ENCODE data around the gene HIKESHI.
"Not testable (repeated sequence)": the region's sequence is repeated elsewhere in the genome, so short reads cannot be mapped to it uniquely, and the experiment has no call there.

The HIKESHI gene

GRCh38 chr11:86294026-86294425, 8.0 kb upstream of the HIKESHI start:
- no peak for DNase-seq

DNA sequence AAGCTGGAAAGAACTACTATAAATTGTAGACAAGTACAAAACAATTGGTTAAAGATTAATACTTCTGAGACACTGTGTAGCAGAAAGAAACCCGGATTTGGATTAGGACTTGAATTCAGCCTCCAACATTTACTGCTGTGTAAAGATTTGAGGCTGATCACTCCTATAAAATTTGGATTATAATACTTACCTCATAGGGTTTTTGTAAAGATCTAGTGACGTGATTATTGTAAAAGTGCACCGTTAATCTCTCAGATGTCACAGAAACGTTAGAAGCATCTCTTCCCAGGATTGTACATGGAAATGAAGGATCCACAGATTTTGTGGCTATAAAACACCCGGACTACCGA, 323 bp upstream of the HIKESHI start:
- no peak for DNase-seq

- no peak for DNase-seq
Measured at GRCh38 chr11:86303257-86303656, 1.2 kb downstream of the HIKESHI start.

DNA sequence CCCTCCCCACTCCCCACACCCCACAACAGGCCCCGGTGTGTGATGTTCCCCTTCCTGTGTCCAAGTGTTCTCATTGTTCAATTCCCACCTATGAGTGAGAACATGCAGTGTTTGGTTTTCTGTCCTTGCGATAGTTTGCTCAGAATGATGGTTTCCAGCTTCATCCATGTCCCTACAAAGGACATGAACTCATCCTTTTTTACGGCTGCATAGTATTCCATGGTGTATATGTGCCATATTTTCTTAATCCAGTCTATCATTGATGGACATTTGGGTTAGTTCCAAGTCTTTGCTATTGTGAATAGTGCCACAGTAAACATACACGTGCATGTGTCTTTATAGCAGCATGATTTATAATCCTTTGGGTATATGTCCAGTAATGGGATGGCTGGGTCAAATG, 6.7 kb downstream of the HIKESHI start:
- not testable (repeated sequence) for DNase-seq

- no peak for DNase-seq
Measured at GRCh38 chr11:86313793-86314192, 11.8 kb downstream of the HIKESHI start.

- DNase-seq = no peak
Measured at GRCh38 chr11:86314636-86315035, 12.6 kb downstream of the HIKESHI start.

DNA sequence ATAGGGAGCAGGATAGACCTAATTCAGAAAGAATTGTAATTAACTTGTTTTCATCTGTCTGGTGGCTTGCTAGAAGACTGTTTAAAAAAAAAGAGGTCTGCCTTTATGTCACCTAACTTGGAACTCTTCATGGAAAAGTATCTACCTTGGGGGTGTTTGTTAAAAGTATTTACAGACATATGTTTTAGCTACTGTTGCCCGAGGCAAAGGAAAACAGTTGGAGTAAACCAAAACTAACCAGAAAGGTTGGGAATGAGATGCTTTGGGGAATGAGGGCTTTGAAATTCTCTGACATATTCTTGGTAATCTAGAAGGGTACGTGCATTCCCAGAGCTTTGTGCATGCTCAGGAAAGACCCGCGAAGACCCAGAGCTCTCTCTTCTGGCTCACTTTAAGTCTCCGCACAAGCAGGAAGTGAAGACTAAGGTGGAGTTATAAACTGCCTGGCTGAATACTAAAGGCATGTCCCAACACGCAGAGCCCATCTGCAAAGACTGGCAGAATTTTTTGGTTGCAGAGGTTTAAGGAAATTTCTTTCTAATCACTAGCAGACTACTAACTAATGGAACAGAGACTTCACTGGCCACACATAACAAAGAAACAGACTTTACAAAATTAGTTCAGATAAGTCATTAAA, 33.2 kb downstream of the HIKESHI start:
- no peak for DNase-seq

DNA sequence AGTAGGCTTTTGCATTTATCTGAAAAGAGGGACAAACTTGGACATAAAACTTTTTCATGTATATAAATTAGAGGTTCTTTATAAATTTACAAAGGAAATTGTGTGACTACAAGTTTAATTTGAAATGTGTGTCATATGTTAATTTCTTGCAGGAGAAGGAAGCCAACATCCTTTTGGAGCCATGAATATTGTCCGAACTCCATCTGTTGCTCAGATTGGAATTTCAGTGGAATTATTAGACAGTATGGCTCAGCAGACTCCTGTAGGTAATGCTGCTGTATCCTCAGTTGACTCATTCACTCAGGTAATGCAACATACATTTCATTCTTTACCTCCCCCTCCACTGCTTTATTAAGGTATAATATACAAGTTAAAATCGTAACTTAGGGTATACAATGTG, 35.2 kb downstream of the HIKESHI start:
- DNase-seq = no peak

DNA sequence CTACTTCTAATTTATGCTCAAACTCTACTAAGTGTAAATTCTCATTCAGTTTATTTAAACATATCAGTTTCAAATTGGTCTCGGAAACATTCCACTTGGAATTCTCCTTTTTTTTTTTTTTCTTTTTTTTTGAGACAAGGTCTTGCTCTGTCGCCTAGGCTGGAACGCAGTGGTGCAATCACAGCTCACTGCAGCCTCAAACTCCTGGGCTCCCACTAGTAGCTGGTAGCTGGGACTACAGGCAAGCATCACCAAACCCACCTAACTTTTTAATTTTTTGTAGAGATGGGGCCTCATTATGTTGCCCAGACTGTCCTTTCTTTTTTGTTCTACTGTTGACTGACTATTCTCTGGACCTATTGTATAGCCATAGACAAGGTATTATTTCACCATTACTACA, 39.3 kb downstream of the HIKESHI start:
- DNase-seq = no peak

DNA sequence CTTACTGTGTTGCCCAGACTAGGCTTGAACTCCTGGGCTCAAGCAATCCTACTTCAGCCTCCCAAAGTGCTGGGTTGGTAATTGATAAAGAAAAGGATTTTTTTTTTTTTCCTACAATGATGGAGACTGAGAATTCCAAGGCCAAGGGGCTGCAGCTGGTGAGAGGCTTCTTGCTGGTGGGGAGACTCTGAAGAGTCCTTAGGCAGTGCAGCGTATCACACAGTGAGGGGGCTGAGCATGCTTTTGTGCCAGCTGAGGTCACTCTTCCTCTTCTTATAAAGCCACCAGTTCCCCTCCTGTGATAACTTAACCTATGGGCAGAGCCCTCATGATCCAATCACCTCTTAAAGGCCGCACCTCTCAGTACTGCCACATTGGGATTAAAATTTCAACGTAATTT, 44.5 kb downstream of the HIKESHI start:
- no peak for DNase-seq

DNA sequence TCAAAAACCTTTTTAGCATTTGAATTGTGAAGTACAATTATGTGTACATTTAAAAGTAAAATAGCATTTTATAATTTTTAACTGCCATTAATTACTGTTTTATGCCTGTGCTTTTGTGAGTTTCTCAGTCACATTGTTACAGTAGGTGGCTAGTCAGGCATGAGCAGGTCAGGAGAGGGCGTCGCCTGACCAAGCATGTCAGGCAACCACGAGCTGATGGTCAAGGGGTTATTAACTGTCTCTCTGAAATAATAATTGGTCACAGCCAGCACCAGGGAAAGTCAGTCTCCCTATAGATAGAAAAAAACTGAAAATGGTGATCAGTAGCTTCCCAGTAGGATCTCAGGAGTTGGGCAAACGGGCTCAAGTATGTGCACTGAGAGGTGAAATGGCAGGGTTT, 53.2 kb downstream of the HIKESHI start:
- no peak for DNase-seq

DNA sequence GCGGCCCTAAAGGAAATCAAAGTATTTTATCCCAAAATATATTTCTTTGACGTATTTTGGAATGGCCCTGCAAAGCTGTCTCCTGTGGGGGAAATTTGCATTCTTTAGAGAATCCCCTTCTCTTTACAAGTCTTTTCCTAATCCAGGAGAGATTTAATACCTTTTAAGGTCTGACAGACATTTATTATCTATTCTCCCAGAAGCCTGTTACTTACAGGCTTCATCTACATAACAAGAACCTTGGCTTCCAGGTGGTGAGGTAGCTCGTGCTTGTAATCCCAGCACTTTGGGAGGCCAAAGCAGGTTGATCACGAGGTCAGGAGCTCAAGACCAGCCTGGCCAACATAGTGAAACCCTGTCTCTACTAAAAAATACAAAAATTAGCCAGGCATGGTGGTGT, 55.4 kb downstream of the HIKESHI start:
- not testable (repeated sequence) for DNase-seq

GRCh38 chr11:86358720-86359119, 56.7 kb downstream of the HIKESHI start:
- DNase-seq = no peak

GRCh38 chr11:86360775-86361395, 58.8 kb downstream of the HIKESHI start:
- no peak for DNase-seq

- DNase-seq = no peak
Measured at GRCh38 chr11:86363424-86363823, 61.4 kb downstream of the HIKESHI start.

- DNase-seq = no peak
Measured at GRCh38 chr11:86365546-86365945, 63.5 kb downstream of the HIKESHI start.

DNA sequence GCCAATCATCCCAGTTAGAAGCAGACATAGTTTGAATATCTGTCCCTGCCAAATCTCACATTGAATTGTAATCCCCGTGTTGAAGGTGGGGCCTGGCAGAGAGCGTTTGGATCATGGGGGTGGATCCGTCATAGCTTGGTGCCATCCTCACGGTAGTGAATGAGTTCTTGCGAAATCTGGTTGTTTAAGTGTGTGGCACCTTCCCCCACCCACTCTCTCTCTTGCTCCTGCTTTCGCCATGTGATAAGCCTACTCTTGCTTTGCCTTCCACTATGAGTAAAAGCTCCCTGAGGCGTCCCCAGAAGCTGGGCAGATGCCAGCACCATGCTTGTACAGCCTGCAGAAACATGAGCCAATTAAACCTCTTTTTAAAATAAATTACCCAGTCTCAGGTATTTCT, 67.6 kb downstream of the HIKESHI start:
- no peak for DNase-seq

DNA sequence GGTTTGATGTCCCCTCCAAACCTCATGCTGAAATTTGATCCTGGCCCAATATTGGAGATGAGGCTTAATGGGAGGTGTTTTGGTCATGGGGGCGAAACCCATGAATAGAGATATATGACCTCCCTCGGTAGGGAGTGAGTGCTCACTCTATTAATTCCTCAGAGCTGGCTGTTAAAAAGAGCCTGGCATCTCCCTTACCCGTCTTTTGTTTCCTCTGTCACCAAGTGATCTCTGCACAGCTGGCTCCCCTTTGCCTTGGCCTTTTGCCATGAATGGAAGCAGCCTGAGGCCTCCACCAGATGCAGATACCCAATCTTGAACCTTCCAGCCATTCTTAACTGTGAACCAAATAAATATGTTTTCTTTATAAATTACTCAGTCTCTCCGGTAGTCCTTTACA, 68.1 kb downstream of the HIKESHI start:
- DNase-seq = no peak

- no peak for DNase-seq
Measured at GRCh38 chr11:86370922-86371594, 69.0 kb downstream of the HIKESHI start.

DNA sequence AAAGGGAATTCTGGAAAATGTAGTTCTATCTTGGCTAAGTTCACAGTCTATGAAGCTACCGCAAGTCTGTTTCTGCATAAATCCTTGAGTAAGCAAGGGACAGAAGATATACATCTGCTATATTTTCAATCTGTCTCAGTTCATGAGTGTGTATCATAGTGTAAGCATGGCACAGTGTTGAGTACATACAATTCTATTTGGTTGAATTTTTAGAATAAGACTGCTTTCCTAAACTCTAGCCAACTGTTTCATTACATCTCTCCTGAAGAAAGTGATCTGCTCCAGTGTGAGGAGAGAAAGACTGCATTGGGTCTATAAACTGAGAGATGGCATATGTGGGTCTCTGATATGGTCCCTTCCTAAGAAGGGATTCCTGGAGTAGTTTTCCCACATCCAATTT, 70.0 kb downstream of the HIKESHI start:
- no peak for DNase-seq

GRCh38 chr11:86372586-86372985, 70.5 kb downstream of the HIKESHI start:
- no peak for DNase-seq

DNA sequence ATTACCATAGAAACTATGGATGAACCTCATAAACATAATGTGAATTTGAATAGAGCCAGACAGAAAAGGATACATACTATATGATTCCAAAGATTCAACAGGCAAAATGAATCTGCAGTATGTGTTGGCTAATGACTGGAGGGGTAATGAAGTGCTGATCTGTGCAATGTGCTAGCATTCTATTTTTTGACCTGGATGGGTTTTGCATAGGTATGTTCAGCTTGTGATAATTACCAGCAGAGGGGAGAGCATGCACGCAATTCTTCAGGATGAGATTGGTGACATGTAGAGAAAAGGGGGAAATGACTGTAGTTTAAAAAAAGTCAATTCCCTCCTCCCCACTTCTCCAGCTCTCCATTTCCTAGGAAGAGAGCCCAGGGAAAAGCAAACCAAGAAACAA, 72.0 kb downstream of the HIKESHI start:
- DNase-seq = no peak

- no peak for DNase-seq
Measured at GRCh38 chr11:86374586-86374985, 72.5 kb downstream of the HIKESHI start, which contains the start of gene CCDC81. CCDC81 (plus strand) TSS chr11:86374887; CDS start chr11:86375164, 277 bp downstream.

DNA sequence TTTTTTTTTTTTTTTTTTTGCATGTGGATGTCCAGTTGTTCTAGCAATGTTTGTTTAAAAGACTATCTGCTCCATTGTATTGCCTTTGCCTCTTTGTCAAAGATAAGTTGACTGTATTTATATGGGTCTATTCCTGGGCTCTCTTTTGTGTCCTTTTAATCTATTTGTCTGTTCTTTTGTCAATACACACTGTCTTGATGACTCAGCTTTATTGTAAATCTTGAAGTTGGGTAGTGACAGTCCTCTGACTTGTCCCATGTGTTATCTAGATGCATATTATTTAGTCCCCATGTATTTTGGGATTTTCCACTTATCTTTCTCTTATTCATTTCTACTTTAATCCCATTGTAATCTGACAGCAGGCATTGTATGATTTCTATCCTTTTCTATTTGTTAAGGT, 75.9 kb downstream of the HIKESHI start:
- DNase-seq = no peak
